PC-3 (cell line): ENCODE measurements around the gene CELF2. TPM values are rescaled to one million over a fixed set of nuclear protein-coding genes. Genes with fewer than 3 reads are reported as not detected.
"Not testable (repeated sequence)": the region's sequence is repeated elsewhere in the genome, so short reads cannot be mapped to it uniquely, and the experiment has no call there.

Experiments
- ATAC-seq: fragments of 200-7000 bp; cut with Tn5 transposase; 2 replicates; pipeline ENCODE4 v1.9.1; 2020; ENCODE audit warnings: mild to moderate bottlenecking, moderate library complexity
- BruUV-seq: library from RNA; stranded (reverse); fragments of 400-500 nt; replicated peaks from 2 replicates; lab custom pipeline; 2021; lab: Mats Ljungman, UMichigan
- CTCF ChIA-PET: fragments of 300-600 bp; sonication (Branson Sonifier 250); formaldehyde crosslinking; loops from one replicate; lab custom pipeline; 2022; ENCODE audit warnings: antibody characterized with exemption; lab: Charles Lee
- POLR2A ChIA-PET: fragments of 300-600 bp; sonication (Branson Sonifier 250); formaldehyde crosslinking; loops from one replicate; lab custom pipeline; 2022; ENCODE audit warnings: antibody characterized with exemption; ENCODE audit not compliant: unreplicated experiment; lab: Charles Lee
- DNase-seq: peaks from one replicate; pipeline ENCODE4 v3.0.0-alpha.2; 2015
- H2AFZ ChIP-seq: fragments of 300-600 bp; sonication (generic); 2 replicates; pipeline ENCODE4 v1.6.0; 2016; ENCODE audit warnings: antibody characterized with exemption, low read length
- H3F3A ChIP-seq: fragments of 300-600 bp; sonication (generic); one replicate; pipeline ENCODE4 v1.6.0; 2017; ENCODE audit warnings: antibody characterized with exemption, low read length, control low read depth, mild to moderate bottlenecking; ENCODE audit not compliant: unreplicated experiment
- H3K27ac ChIP-seq: fragments of 300-600 bp; sonication (generic); 2 replicates; pipeline ENCODE4 v1.5.1; 2016; ENCODE audit warnings: mild to moderate bottlenecking, low read length
- H3K27me3 ChIP-seq: fragments of 300-600 bp; sonication (generic); 2 replicates; pipeline ENCODE4 v1.6.1; 2016; ENCODE audit warnings: low read length, mixed read lengths
- H3K36me3 ChIP-seq: fragments of 300-600 bp; sonication (generic); 2 replicates; pipeline ENCODE4 v1.6.1; 2016; ENCODE audit warnings: low read depth, mixed run types, low read length, mixed read lengths
- H3K4me1 ChIP-seq: fragments of 300-600 bp; sonication (generic); 2 replicates; pipeline ENCODE4 v1.5.1; 2016; ENCODE audit warnings: low read length; ENCODE audit not compliant: insufficient read depth
- H3K4me2 ChIP-seq: fragments of 300-600 bp; sonication (generic); 2 replicates; pipeline ENCODE4 v1.6.0; 2016; ENCODE audit warnings: low read length
- H3K4me3 ChIP-seq: fragments of 300-600 bp; sonication (generic); 2 replicates; pipeline ENCODE4 v1.5.1; 2016; ENCODE audit warnings: mild to moderate bottlenecking, low read length, mixed read lengths
- H3K79me2 ChIP-seq: fragments of 300-600 bp; sonication (generic); 2 replicates; pipeline ENCODE4 v1.6.1; 2017; ENCODE audit warnings: low read length, mixed read lengths
- H3K9ac ChIP-seq: fragments of 300-600 bp; sonication (generic); 2 replicates; pipeline ENCODE4 v1.6.0; 2016; ENCODE audit warnings: mild to moderate bottlenecking, low read length
- H3K9me2 ChIP-seq: fragments of 300-600 bp; sonication (generic); replicated peaks from 2 replicates; pipeline ENCODE4 v1.6.1; 2016; ENCODE audit warnings: mixed run types, low read length, mixed read lengths
- H3K9me3 ChIP-seq: fragments of 300-600 bp; sonication (generic); 2 replicates; pipeline ENCODE4 v1.6.1; 2016; ENCODE audit warnings: low read length, mixed read lengths
- H4K20me1 ChIP-seq: fragments of 300-600 bp; sonication (generic); 2 replicates; pipeline ENCODE4 v1.6.1; 2016; ENCODE audit warnings: low read length, mixed read lengths
- CTCF ChIP-seq: fragments of 300-600 bp; sonication (generic); conservative IDR thresholded peaks from 2 replicates; pipeline ENCODE4 v1.5.1; 2017; ENCODE audit warnings: antibody characterized with exemption, low read depth, mild to moderate bottlenecking, low read length
- EZH2 ChIP-seq: fragments of 300-600 bp; sonication (generic); IDR thresholded peaks from one replicate; pipeline ENCODE4 v1.6.1; 2017; ENCODE audit warnings: antibody characterized with exemption, mild to moderate bottlenecking, low read length; ENCODE audit not compliant: unreplicated experiment
- EZH2phosphoT487 ChIP-seq: fragments of 300-600 bp; sonication (generic); IDR thresholded peaks from 2 replicates; pipeline ENCODE4 v1.6.1; 2018; ENCODE audit warnings: mild to moderate bottlenecking, antibody characterized with exemption, low read length, borderline replicate concordance
- intact Hi-C: fragments of 100-400 bp; cut with micrococcal nuclease; formaldehyde crosslinking; loops from 2 replicates; pipeline ENCODE4 v1.9.0; 2023
- total RNA-seq: library from RNA; depleted of rRNA; stranded (reverse); fragments of >200 nt; gene quantifications from 2 replicates; pipeline ENCODE4 v1.2.3, GENCODE V29; 2014

Gene CELF2
- total RNA-seq, 1 experiment from 2014 or later, result not detected

DNA sequence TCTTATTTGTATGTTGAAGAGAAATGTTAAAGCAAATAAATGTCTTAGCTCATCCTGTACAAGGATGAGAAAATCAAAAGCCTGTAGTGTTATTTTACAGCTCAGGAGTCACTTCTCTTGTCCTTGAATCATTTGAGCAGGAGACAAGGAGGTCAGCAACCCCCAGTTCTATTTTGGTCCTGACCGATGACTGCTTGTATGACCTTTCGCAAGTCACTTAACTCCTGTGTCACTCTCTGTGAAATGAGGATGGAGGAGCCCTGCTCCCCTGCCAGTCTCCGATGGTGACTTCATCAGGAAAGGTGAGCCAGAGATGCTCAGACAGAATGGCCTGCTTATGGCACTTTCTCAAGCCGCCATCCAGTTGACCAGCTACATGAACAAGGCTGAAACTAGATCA is 101.0 kb downstream of the CELF2 start:
- Histone ChIP-seq H3K27ac (no peak overlapping the region), H3K36me3 (no peaks in the 10 kb centered on the region), H3F3A (no peaks in the 10 kb centered on the region), H3K9me3 (no peaks in the 10 kb centered on the region), H3K9ac (no peak overlapping the region), H3K79me2 (no peaks in the 10 kb centered on the region), H3K27me3 (no peaks in the 10 kb centered on the region), H3K4me1 (no peaks in the 10 kb centered on the region), H3K9me2 (no peaks in the 10 kb centered on the region), H3K4me3 (no peak overlapping the region), H3K4me2 (no peak overlapping the region), H4K20me1 (no peaks in the 10 kb centered on the region), H2AFZ (no peak overlapping the region)
- ChIA-PET CTCF (no interaction called here), POLR2A (no interaction called here)
- intact Hi-C loops, result no loop called here
- no peak for TF ChIP-seq CTCF
- no peak for TF ChIP-seq EZH2
- no peak for TF ChIP-seq EZH2phosphoT487
- no TSS peak for BruUV-seq
- ATAC-seq (no peak), DNase-seq (no peak)

- Histone ChIP-seq H3K4me2 (no peak overlapping the region), H3K4me3 (no peak overlapping the region), H4K20me1 (no peaks in the 10 kb centered on the region), H3K36me3 (no peaks in the 10 kb centered on the region), H3F3A (no peaks in the 10 kb centered on the region), H3K9ac (no peak overlapping the region), H3K9me2 (no peaks in the 10 kb centered on the region), H3K79me2 (no peaks in the 10 kb centered on the region), H3K27me3 (no peaks in the 10 kb centered on the region), H3K4me1 (no peaks in the 10 kb centered on the region), H3K9me3 (no peaks in the 10 kb centered on the region), H2AFZ (no peak overlapping the region), H3K27ac (no peak overlapping the region)
- TF ChIP-seq EZH2, result no peak
- no peak for TF ChIP-seq CTCF
- no peak for TF ChIP-seq EZH2phosphoT487
- intact Hi-C loops, result no loop called here
- ChIA-PET POLR2A (no interaction called here), CTCF (no interaction called here)
- no peak for DNase-seq
- ATAC-seq, result no peak
- no TSS peak for BruUV-seq
Observed at GRCh38 chr10:11119843-11120242, 102.2 kb downstream of the CELF2 start.

DNA sequence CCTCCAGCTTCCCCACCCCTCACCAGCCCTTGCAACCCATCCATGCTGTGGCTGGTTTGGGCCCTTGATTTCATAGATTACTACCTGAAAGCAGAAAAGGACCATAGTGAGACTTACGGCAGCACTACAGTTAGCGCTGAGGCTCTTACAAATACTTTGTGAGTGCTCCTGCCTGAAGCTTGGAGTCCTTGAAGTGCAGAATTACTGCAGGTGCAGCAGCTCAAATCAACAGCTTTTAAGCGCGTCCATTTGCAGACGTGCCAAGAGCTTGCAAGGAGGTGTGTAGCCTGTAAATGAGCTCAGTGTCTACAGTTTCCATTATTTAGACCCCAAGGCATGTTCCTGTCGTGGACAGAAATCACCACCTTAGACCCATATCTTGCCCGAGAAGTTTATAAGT is 103.0 kb downstream of the CELF2 start:
- POLR2A ChIA-PET, result no interaction called here
- H3K4me2 ChIP-seq, result no peak overlapping the region
- no peak overlapping the region for H2AFZ ChIP-seq
- H3K9ac ChIP-seq, result no peak overlapping the region
- H3K4me3 ChIP-seq, result no peak overlapping the region
- no TSS peak for BruUV-seq
- no peaks in the 10 kb centered on the region for H3K36me3 ChIP-seq
- H4K20me1 ChIP-seq, result no peaks in the 10 kb centered on the region
- intact Hi-C loops, result no loop called here
- H3K79me2 ChIP-seq, result no peaks in the 10 kb centered on the region
- no peaks in the 10 kb centered on the region for H3K27me3 ChIP-seq
- H3K4me1 ChIP-seq, result no peaks in the 10 kb centered on the region
- H3F3A ChIP-seq, result no peaks in the 10 kb centered on the region
- CTCF ChIA-PET, result no interaction called here
- TF ChIP-seq EZH2phosphoT487 (no peak), CTCF (no peak)
- no peaks in the 10 kb centered on the region for H3K9me3 ChIP-seq
- DNase-seq (no peak), ATAC-seq (no peak)
- H3K9me2 ChIP-seq, result no peaks in the 10 kb centered on the region
- no peak overlapping the region for H3K27ac ChIP-seq

DNA sequence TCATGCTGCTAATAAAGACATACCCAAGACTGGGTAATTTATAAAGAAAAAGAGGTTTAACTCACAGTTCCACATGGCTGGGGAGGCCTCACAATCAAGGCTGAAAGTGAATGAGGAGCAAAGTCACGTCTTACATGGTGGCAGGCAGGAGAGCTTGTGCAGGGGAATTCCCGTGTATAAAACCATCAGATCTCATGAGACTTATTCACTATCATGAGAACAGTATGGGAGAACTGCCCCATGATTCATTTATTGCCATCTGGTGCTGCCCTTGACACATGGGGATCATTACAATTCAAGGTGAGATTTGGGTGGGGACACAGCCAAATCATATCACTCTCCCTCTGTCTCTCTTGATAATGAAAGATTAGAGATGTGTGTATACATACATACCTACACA is 106.2 kb downstream of the CELF2 start:
- H3K9me3 ChIP-seq, DNase-seq, POLR2A ChIA-PET, H3K79me2 ChIP-seq, H3F3A ChIP-seq, BruUV-seq, CTCF ChIA-PET, H3K27me3 ChIP-seq, H3K4me2 ChIP-seq, H3K9me2 ChIP-seq, H2AFZ ChIP-seq, ATAC-seq, H3K9ac ChIP-seq, H3K27ac ChIP-seq, intact Hi-C loops, H4K20me1 ChIP-seq, H3K4me3 ChIP-seq, H3K4me1 ChIP-seq, H3K36me3 ChIP-seq: not testable (repeated sequence)
